CD14-positive monocyte (primary cell): ENCODE measurements around the gene ZDHHC11B. TPM values are rescaled to one million over a fixed set of nuclear protein-coding genes. Genes with fewer than 3 reads are reported as not detected.
"Not testable (repeated sequence)": the region's sequence is repeated elsewhere in the genome, so short reads cannot be mapped to it uniquely, and the experiment has no call there.

Experiments used
- DNase-seq, 3 donors: peaks; one replicate each; pipeline ENCODE4 v3.0.0-alpha.2; 2011 to 2022
- H2AFZ ChIP-seq: 2 replicates; pipeline ENCODE4 v1.6.0; 2012; ENCODE audit warnings: mild to moderate bottlenecking, low read depth, low read length, inconsistent platforms; ENCODE audit not compliant: insufficient read depth, poor library complexity, severe bottlenecking
- H3K27ac ChIP-seq, 2 donors: 1 replicate in 1 of 2; 2 replicates in 1 of 2; pipeline ENCODE4 v1.5.1; 2012 to 2013; ENCODE audit warnings: low read length in 2 of 2, control low read depth in 1 of 2, inconsistent platforms in 1 of 2, low read depth in 1 of 2, mild to moderate bottlenecking in 1 of 2
- H3K27me3 ChIP-seq, 2 donors: one replicate each; pipeline versions ENCODE4 v1.6.0 to v1.6.1; 2011 to 2013; ENCODE audit warnings: low read length in 2 of 2; ENCODE audit not compliant: control insufficient read depth in 2 of 2, insufficient read depth in 2 of 2
- H3K36me3 ChIP-seq, 2 donors: replicated peaks in 1 of 2; 1 replicate in 1 of 2; 2 replicates in 1 of 2; pipeline versions ENCODE4 v1.5.1 to v1.6.1; 2012 to 2013; ENCODE audit warnings: low read length in 2 of 2, control low read depth in 1 of 2, inconsistent platforms in 1 of 2, mild to moderate bottlenecking in 1 of 2; ENCODE audit not compliant: insufficient read depth in 2 of 2, control insufficient read depth in 1 of 2
- H3K4me1 ChIP-seq, 2 donors: 1 replicate in 1 of 2; 2 replicates in 1 of 2; pipeline versions ENCODE4 v1.5.1 to v1.6.1; 2012 to 2013; ENCODE audit warnings: low read length in 2 of 2, control low read depth in 1 of 2, inconsistent platforms in 1 of 2, mild to moderate bottlenecking in 1 of 2, moderate library complexity in 1 of 2; ENCODE audit not compliant: insufficient read depth in 2 of 2, control insufficient read depth in 1 of 2
- H3K4me2 ChIP-seq: replicated peaks from 2 replicates; pipeline ENCODE3; 2012; ENCODE audit warnings: low read length, moderate library complexity, mild to moderate bottlenecking; ENCODE audit not compliant: poor library complexity, severe bottlenecking; ENCODE audit errors: extremely low read depth
- H3K4me3 ChIP-seq, 3 experiments: fragments of 200-600 bp in 1 of 3; sonication (generic) in 1 of 3; replicated peaks in 1 of 3; 1 replicate in 2 of 3; 2 replicates in 1 of 3; pipeline ENCODE4 v1.5.1; 2011 to 2013; ENCODE audit warnings: low read length in 3 of 3, mild to moderate bottlenecking in 3 of 3, control low read depth in 2 of 3, low read depth in 2 of 3, inconsistent platforms in 1 of 3, moderate library complexity in 1 of 3
- H3K79me2 ChIP-seq: 2 replicates; pipeline ENCODE4 v1.6.0; 2012; ENCODE audit warnings: mild to moderate bottlenecking, control low read depth, inconsistent platforms, low read length, moderate library complexity; ENCODE audit not compliant: insufficient read depth
- H3K9ac ChIP-seq: 2 replicates; pipeline ENCODE4 v1.6.0; 2017; ENCODE audit warnings: low read length, mild to moderate bottlenecking; ENCODE audit not compliant: insufficient read depth, poor library complexity, severe bottlenecking
- H3K9me3 ChIP-seq, 2 donors: replicated peaks in 1 of 2; 1 replicate in 1 of 2; 2 replicates in 1 of 2; pipeline versions ENCODE4 v1.5.1 to v1.6.1; 2012 to 2013; ENCODE audit warnings: low read length in 2 of 2, control low read depth in 1 of 2; ENCODE audit not compliant: control insufficient read depth in 1 of 2, insufficient read depth in 1 of 2
- H4K20me1 ChIP-seq: 2 replicates; pipeline ENCODE4 v1.6.0; 2012; ENCODE audit warnings: mild to moderate bottlenecking, low read length, control low read depth, moderate library complexity; ENCODE audit not compliant: insufficient read depth
- H3K27ac Mint-ChIP-seq, 7 donors: one replicate each; pipeline ENCODE4 v1.8.0; 2020; ENCODE audit warnings: mild to moderate bottlenecking in 7 of 7, mixed read lengths in 7 of 7, moderate library complexity in 6 of 7, inconsistent platforms in 2 of 7
- H3K27me3 Mint-ChIP-seq, 3 donors: one replicate each; pipeline ENCODE4 v1.8.0; 2021 to 2022; ENCODE audit warnings: low read depth in 3 of 3, mild to moderate bottlenecking in 3 of 3, mixed read lengths in 3 of 3, moderate library complexity in 3 of 3, inconsistent platforms in 1 of 3
- H3K36me3 Mint-ChIP-seq, 2 donors: one replicate each; pipeline ENCODE4 v1.8.0; 2020; ENCODE audit warnings: mixed read lengths in 2 of 2, inconsistent platforms in 1 of 2, mild to moderate bottlenecking in 1 of 2
- H3K4me1 Mint-ChIP-seq: one replicate; pipeline ENCODE4 v1.8.0; 2020; ENCODE audit warnings: mild to moderate bottlenecking, mixed read lengths
- H3K4me3 Mint-ChIP-seq, 2 donors: one replicate each; pipeline ENCODE4 v1.8.0; 2020; ENCODE audit warnings: mild to moderate bottlenecking in 2 of 2, mixed read lengths in 2 of 2, moderate library complexity in 1 of 2
- H3K9me3 Mint-ChIP-seq, 7 donors: one replicate each; pipeline ENCODE4 v1.8.0; 2020 to 2022; ENCODE audit warnings: mixed read lengths in 7 of 7, mild to moderate bottlenecking in 6 of 7, moderate library complexity in 6 of 7, inconsistent platforms in 2 of 7
- CTCF ChIP-seq: fragments of 200-600 bp; IDR thresholded peaks from one replicate; pipeline ENCODE4 v1.8.0; 2022; ENCODE audit warnings: antibody characterized with exemption, mild to moderate bottlenecking
- WGBS: methylation state at CpG from one replicate; pipeline ENCODE4 v1.1.5; 2013; ENCODE audit warnings: missing lambda C conversion rate; ENCODE audit not compliant: insufficient coverage; 5-methylcytosine and 5-hydroxymethylcytosine counted together
- intact Hi-C, 2 donors: fragments of 100-400 bp; cut with micrococcal nuclease; formaldehyde crosslinking; loops; one replicate each; pipeline versions ENCODE4 v1.15.0 to v1.15.1; 2023
- polyA plus RNA-seq, 3 donors: library from polyadenylated mRNA; depleted of rRNA in 1 of 3; unstranded in 2 of 3; stranded (reverse) in 1 of 3; fragments of 300-500 nt in 2 of 3; fragments of >200 nt in 1 of 3; fragmentation: Illumina TruSeq in 2 of 3; gene quantifications; 1 replicate in 2 of 3; 2 replicates in 1 of 3; pipeline ENCODE4 v1.2.3, GENCODE V29; 2012 to 2021

Gene ZDHHC11B
- polyA plus RNA-seq, 3 donors = not detected

GRCh38 chr5:815449-815848 is 30.9 kb upstream of the ZDHHC11B start:
- Histone ChIP-seq H3K4me1 (no peaks in the 10 kb centered on the region), H3K27ac (no peak overlapping the region), H2AFZ (no peak overlapping the region), H3K9me3 (peaks cover 0 to 7% of the 10 kb centered on the region in 2 donors), H3K36me3 (no peaks in the 10 kb centered on the region), H3K9ac (no peak overlapping the region), H3K27me3 (no peaks in the 10 kb centered on the region), H3K4me2 (no peak overlapping the region), H3K79me2 (no peaks in the 10 kb centered on the region), H3K4me3 (no peak overlapping the region), H4K20me1 (no peaks in the 10 kb centered on the region)
- Mint-ChIP-seq H3K4me1 (no peaks in the 10 kb centered on the region), H3K9me3 (peaks cover 0 to 7% (median 6%) of the 10 kb centered on the region in 7 donors), H3K27ac (no peak overlapping the region), H3K4me3 (no peak overlapping the region), H3K27me3 (peaks cover 2 to 9% (median 4%) of the 10 kb centered on the region in 3 donors), H3K36me3 (no peaks in the 10 kb centered on the region)
- no peak for TF ChIP-seq CTCF
- intact Hi-C loops = no loop called here
- DNase-seq = no peak
- no CpG with 5 or more reads among the region's 3 CpGs for WGBS

- H3K36me3 Mint-ChIP-seq, H3K27ac Mint-ChIP-seq, H3K4me2 ChIP-seq, H3K4me1 ChIP-seq, H3K4me3 Mint-ChIP-seq, DNase-seq, H3K4me3 ChIP-seq, H2AFZ ChIP-seq, H4K20me1 ChIP-seq, H3K9ac ChIP-seq, H3K36me3 ChIP-seq, H3K9me3 ChIP-seq, H3K27me3 ChIP-seq, intact Hi-C loops, H3K79me2 ChIP-seq, H3K27ac ChIP-seq, H3K4me1 Mint-ChIP-seq, H3K9me3 Mint-ChIP-seq: not testable (repeated sequence)
- WGBS = no CpG with 5 or more reads among the region's 5 CpGs
- H3K27me3 Mint-ChIP-seq = peaks cover 3 to 11% (median 4%) of the 10 kb centered on the region in 3 donors
These were observed 29.0 kb upstream of the ZDHHC11B start for GRCh38 chr5:813575-813974.

- H3K36me3 ChIP-seq, H3K79me2 ChIP-seq, H3K27ac ChIP-seq, H3K4me1 Mint-ChIP-seq, H3K9me3 ChIP-seq, H2AFZ ChIP-seq, DNase-seq, H4K20me1 ChIP-seq, H3K4me2 ChIP-seq, H3K4me3 ChIP-seq, H3K9me3 Mint-ChIP-seq, H3K9ac ChIP-seq, H3K4me3 Mint-ChIP-seq, H3K36me3 Mint-ChIP-seq, intact Hi-C loops, H3K4me1 ChIP-seq, H3K27ac Mint-ChIP-seq, H3K27me3 ChIP-seq, H3K27me3 Mint-ChIP-seq: not testable (repeated sequence)
- no CpG with 5 or more reads among the region's 9 CpGs for WGBS
These were observed 26.9 kb upstream of the ZDHHC11B start for GRCh38 chr5:811384-811783.

DNA sequence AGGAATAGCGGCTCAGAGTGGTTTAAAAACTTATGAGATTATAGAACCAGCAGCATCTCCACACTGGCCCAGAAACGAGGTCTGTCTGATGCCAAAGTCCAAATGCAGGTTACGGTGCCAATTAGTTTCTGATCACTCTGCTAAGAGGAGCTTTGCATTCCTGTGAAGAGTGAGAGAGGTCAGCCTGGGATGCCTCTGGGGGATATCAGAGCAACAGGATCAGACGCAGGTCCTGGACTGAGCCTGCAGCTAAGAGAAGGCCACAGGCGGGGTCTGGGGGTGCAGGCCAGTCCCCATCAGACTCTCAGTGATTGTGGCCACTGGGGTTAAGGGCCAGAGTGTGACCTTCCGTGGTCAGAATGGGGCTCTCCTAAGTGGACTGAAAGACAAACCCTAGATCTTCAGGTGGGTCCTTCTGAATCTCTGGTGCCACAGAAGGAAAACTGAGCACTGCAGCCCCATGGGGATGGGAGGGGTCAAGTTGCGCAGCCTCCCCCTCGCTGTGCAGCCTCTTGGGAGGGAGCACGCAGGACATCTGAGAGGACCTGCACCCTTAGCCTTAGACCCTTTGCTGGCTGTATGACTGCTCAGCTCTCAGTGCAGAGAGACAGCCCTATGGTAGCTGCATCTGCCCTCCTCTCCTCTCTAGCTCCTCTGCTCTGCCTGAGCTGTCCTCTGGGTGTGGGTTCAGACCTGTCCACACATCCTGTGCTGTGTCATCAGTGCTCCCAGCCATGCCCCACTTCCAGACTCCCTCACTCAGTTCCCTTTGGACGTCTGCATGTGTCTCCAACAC is 23.4 kb upstream of the ZDHHC11B start:
- H3K9me3 ChIP-seq, H3K4me1 ChIP-seq, DNase-seq, H3K36me3 ChIP-seq, H3K4me1 Mint-ChIP-seq, H3K36me3 Mint-ChIP-seq, H3K4me3 ChIP-seq, H4K20me1 ChIP-seq, H3K27ac Mint-ChIP-seq, H3K4me2 ChIP-seq, H3K27me3 ChIP-seq, H3K27me3 Mint-ChIP-seq, H3K27ac ChIP-seq, H3K4me3 Mint-ChIP-seq, H2AFZ ChIP-seq, H3K9ac ChIP-seq, H3K79me2 ChIP-seq, intact Hi-C loops: not testable (repeated sequence)
- H3K9me3 Mint-ChIP-seq = peaks cover 2 to 14% (median 10%) of the 10 kb centered on the region in 7 donors
- WGBS = no CpG with 5 or more reads among the region's 10 CpGs
